ENCODE results near the gene KCTD12.
A peak's percentile ranks its signal among the peaks of the same experiment; 100 is the strongest.

The KCTD12 gene

DNA sequence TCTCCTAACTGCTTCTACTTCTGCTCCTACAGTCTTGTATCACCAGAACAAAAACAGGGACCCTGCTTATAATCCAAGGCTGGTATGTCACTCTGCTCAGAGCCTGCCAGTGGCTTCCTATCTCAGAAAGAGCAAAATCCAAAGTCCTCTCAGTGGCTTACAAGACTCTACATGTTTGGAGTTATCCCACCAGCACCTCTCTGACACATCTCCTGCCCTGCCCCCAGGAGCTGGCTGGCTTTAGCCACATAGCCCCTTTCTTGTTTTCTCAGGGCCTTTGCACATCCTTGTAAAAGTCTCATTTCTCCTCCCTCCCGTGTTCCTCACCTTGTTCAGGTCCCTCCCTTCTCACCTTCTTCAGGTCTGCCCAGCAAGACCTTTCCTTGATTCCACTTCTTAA is 2.2 kb upstream of the KCTD12 start:
- TF ChIP-seq CTCF (IDR thresholded peaks at IDR 0.05; ENCODE audit: low read length, missing control alignments), result no peak
- no peak for DNase-seq (ENCODE audit: low read depth)

DNA sequence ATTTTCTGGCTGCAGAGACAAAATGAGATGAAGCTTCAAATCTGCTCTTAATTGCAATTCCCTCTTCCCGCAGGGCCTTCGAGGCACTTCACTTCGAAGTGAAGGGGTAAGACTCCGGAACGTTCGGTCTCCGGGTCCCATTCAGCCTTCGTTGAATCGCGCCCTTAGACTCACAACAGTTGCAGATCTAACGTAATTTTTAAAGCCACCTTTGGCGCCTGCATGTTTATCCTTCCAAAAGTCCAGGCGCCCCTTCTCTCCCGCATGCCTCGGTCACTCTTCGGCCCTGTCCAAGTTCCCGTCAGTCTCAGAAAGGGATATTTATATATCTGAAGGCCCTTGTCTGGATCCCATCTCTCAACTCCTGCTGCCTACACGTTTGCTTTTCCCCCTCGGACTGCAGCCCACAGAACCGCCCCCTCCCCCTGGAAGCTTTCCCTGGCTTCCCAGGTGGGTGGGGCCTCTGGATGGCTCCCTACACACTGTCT is 915 bp upstream of the KCTD12 start:
- no peak for DNase-seq (ENCODE audit: low read depth)
- TF ChIP-seq CTCF (IDR thresholded peaks at IDR 0.05; ENCODE audit: low read length, missing control alignments), result no peak
- H3K4me3 ChIP-seq (replicated peaks; ENCODE audit: low read depth, low read length), result peak overlapping the region; percentile 71

More for the DNA sequence above, 2.2 kb upstream of the KCTD12 start:
- H3K4me3 ChIP-seq (replicated peaks; ENCODE audit: low read depth, low read length), result no peak overlapping the region

- H3K4me3 ChIP-seq (replicated peaks; ENCODE audit: low read depth, low read length), result peak overlapping the region; percentile 71
- DNase-seq (ENCODE audit: low read depth), result no peak
- TF ChIP-seq CTCF (IDR thresholded peaks at IDR 0.05; ENCODE audit: low read length, missing control alignments), result no peak
Observed at GRCh38 chr13:76886005-76886291, 257 bp downstream of the KCTD12 start.

GRCh38 chr13:76885203-76886004 is 801 bp downstream of the KCTD12 start:
- DNase-seq (ENCODE audit: low read depth), result peak; percentile 84
- TF ChIP-seq CTCF (IDR thresholded peaks at IDR 0.05; ENCODE audit: low read length, missing control alignments), result peak; percentile 57
- peak overlapping the region; percentile 71 for H3K4me3 ChIP-seq (replicated peaks; ENCODE audit: low read depth, low read length)

- peak overlapping the region; percentile 71 for H3K4me3 ChIP-seq (replicated peaks; ENCODE audit: low read depth, low read length)
- TF ChIP-seq CTCF (IDR thresholded peaks at IDR 0.05; ENCODE audit: low read length, missing control alignments), result no peak
Observed at GRCh38 chr13:76884907-76885202, 1.4 kb downstream of the KCTD12 start.

GRCh38 chr13:76884186-76884906 is 1.9 kb downstream of the KCTD12 start:
- H3K4me3 ChIP-seq (replicated peaks; ENCODE audit: low read depth, low read length), result peak overlapping the region; percentile 71
- peak; percentile 61 for TF ChIP-seq CTCF (IDR thresholded peaks at IDR 0.05; ENCODE audit: low read length, missing control alignments)
- DNase-seq (ENCODE audit: low read depth), result peak; percentile 70

More at GRCh38 chr13:76884907-76885202, 1.4 kb downstream of the KCTD12 start:
- no peak for DNase-seq (ENCODE audit: low read depth)

All from fibroblast of pulmonary artery (primary cell).